Activated CD8-positive, alpha-beta memory T cell treated with anti-CD3 and anti-CD28 coated beads for 48 hours (primary cell): ENCODE data around the gene SLC35F1.

ENCODE experiments used
- DNase-seq, 3 experiments: peaks; one replicate each; pipeline ENCODE4 v3.0.0-alpha.2; 2020; ENCODE audit warnings: low read depth in 2 of 3, low spot score in 2 of 3

Gene SLC35F1

DNA sequence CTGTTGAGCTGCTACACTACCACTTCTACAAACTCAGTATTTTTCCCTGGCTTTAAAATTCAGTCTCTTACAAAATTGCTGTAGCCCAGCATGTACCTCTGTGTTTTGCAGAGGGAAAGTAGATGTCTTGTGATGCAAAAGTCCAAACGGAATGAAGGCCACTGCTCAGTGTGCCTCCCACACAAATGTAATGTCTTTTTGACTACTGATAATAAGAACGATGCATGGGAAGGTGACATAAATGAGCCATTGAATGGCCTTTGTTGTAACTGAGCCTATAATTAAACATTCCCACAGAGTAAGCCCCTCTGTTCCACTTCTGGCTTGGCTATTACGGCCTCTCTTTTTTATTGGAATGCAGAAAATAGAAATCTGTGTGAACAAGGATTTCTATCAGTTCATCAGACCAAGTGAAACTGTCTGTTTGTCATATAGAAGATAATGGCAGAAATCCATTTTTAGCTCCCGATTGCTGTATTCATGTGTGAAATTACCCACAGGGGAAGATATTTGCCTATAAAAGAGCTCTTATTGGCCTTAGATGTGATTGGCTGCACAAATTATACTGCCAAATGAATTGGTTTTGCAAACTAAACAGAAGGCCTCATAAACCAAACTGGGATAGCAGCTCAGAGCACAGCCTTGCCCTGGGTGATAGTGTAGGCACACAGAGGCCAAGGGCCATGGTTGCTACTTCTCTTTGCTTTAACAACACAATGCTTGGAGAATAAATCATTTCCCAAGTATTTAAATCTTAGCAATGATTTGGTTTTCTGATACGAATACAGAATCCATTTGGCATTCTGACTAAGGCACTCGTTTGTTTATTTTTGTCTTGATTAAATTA lies 399.6 kb downstream of the SLC35F1 start:
- no peak for DNase-seq

GRCh38 chr6:118307581-118307980 lies 400.5 kb downstream of the SLC35F1 start:
- no peak for DNase-seq

GRCh38 chr6:118309337-118310093 lies 402.5 kb downstream of the SLC35F1 start:
- no peak for DNase-seq

DNA sequence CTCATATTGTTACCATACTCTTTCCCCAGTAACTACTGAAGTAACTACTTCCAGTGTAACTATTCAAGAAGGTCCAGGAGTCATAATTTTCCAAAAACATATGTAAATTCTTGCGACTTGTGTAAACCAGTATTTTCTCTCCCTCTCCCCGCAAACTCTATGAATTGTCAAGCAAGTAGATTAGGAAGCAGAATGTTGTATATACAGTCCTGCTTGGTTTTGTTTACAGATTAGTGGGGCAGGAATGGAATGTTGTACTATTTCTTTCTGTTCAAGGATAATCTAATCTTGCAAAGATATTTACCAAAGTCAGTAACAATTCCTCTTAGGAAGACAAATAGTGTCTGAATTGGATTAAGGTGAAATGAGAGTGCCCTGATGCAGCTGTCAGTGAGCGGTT lies 406.1 kb downstream of the SLC35F1 start:
- DNase-seq = no peak

DNA sequence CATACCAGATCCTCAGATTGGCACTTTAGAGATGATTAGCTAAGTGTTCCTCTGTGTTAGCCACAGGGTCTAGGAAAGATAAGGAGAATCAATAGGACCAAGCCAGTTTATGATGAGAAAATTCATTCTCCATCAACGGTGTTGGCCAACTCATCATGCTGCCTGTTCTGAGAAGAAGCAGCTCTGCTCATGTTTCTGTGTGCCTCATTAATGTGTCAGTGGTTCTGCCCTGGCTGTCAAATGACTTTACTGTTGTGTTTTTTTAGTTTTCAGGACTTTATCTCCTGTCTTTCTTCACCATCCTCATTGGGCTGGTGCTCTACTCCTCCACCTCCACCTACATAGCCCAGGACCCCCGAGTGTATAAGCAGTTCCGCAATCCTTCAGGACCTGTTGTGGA lies 406.7 kb downstream of the SLC35F1 start:
- no peak for DNase-seq

GRCh38 chr6:118316796-118317384 lies 409.8 kb downstream of the SLC35F1 start:
- no peak for DNase-seq

GRCh38 chr6:118317581-118318563 lies 410.8 kb downstream of the SLC35F1 start:
- DNase-seq = no peak

DNA sequence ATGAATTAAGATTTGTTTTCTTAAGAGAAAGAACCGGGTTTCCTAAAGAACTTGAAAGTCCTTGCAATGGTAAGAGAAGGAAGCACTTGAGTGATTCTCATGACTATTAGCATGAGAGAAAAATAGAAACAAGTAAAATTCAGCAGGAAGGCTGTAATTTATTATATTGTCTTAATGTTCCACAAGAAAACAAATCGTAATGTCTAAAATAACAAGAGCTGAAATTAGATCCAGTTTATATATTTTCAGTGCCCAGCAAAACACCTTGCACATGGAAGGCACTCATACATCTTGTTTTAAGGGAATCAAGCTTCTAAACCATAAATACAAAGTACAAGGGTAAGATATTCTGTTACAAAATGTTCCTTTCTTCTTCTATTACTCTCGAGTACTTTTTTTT lies 411.6 kb downstream of the SLC35F1 start:
- DNase-seq = no peak

DNA sequence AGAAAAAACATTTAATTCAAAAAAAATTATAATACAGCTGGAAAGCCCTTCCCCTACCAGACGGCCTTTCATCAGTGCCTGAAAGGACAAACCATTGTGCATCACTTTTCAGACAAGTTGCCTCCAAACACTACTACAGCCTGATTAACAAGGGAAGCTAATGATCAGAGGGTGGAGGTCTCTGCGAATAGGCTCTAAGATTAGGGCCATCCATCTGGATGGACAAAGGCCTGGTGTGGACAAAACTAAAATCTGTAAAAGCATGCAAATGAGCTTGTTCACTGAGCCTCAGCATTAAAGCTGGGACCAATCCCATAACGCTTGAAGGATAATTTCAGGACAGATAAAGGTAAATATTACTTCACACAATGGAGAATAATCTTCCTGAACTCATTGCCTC lies 412.4 kb downstream of the SLC35F1 start:
- DNase-seq = no peak

DNA sequence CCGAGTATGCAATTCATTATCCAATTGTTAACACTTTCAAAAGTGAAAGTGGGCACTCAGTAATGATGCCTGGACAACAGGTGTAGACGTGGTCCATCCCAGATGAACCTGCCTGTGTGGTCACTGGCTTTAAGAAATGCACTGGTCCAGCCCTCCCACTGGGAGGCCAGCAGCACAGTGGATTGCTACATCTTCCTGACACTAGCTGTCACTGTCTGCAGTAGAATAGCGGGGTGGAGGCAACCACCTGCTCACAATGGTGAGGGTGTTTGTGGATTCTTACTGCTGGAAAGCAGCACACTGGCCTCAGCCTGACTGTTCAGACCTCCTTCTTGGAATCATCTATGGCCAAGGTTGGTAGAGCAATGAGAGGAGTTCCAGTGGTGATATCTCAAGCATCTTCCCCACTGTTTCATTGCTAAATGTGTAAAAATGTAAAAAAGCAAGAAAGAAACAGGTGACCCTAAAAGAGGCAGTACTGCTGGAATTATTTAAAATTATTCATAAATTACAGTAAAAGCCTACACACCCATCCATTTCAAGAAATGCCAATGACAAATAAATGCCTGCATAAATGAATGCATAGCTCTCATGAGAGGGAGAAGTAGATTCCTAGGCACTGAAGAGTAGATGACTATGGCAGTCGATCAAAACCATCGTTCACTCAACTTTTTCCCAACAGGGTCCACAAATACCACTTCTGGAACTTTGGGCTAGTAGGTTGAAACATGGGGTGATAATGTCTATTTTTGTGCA lies 413.0 kb downstream of the SLC35F1 start:
- DNase-seq = no peak

DNA sequence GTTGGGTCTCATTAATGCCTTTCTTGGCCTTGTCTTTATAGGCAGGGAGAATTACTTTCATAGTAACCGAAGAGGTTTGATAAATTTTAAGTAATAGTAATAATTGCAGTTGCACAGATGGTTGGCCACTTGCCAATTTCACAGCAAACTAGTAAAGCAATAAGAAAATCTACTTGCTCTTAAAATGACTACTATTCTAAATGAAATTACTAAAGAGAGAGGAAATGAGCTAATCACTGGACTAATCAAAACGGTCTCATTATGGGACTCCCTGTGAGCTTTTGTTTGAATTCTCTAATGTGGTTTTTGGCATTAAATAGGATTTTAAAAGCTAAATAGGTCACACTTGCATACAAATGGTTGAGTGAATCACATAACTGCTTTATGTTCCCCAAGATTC lies 413.6 kb downstream of the SLC35F1 start:
- no peak for DNase-seq

DNA sequence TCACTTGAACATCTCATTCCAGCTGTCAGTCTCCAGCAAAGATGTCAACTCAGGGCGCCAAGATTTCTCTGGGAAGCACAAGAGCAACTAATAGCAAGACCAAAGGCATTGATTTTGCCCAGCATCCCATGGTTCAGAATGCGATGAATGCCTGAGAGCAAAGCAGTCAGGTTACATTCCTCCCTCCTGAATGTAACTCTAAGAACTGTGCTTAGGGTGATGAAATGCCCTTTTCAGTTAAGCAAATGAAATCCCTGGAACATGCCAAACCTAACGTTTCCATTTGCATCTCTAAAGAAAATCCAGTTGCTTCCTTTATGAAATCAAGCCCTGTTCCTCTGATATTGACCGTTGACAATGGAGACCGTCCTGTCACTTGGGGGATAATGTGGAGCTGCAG lies 417.1 kb downstream of the SLC35F1 start:
- no peak for DNase-seq

DNA sequence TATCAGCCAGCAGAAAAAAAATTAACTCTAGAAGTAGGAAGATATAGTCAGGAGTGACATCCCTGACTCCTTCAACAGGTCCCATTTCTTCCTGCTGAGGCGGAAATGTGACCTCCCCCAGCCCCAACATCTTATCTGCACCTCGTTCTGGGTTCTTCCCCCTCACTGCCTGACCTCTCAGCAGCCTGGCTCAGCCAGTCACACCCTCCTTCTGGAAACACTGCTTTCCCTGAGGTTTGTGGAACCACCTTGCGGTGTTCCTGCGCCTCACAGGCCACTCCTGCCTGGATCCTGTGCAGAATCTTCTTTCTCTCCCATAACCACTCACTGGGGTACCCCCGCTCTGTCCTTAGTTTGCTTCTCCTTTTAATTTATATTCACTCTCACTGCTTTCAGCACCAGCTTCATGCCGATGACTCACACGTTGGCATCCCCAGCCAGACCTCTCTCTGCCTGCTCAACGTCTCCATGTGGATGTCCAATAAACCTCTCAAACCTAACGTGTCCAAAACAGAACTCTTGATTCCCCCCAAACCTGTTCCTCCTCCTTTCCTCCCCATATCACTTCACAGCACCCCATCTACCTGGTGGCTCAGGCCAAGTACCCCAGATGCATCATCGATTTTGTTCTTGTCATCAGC lies 418.3 kb downstream of the SLC35F1 start:
- DNase-seq = no peak

DNA sequence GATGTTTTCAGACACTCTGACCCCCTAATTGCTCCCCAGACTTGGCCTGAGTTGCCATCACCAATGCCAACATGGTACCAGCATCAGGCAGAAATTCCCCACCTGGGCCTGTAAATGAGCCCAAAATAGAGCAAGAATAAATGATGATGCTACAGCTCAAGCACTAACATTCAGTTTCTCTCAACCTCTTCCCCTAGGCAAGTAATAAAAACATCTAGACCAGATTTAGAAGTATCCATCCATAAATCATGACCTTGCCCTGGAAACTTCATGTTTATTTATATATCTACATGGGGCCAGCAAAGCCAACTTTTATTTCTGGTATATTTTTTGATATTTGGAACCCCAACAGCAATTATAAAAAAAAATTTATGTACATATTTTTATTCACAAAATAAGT lies 419.6 kb downstream of the SLC35F1 start:
- no peak for DNase-seq

- DNase-seq = no peak
Observed at GRCh38 chr6:118327237-118327636, 420.2 kb downstream of the SLC35F1 start.

- no peak for DNase-seq
Observed at GRCh38 chr6:118333772-118334171, 426.7 kb downstream of the SLC35F1 start.

DNA sequence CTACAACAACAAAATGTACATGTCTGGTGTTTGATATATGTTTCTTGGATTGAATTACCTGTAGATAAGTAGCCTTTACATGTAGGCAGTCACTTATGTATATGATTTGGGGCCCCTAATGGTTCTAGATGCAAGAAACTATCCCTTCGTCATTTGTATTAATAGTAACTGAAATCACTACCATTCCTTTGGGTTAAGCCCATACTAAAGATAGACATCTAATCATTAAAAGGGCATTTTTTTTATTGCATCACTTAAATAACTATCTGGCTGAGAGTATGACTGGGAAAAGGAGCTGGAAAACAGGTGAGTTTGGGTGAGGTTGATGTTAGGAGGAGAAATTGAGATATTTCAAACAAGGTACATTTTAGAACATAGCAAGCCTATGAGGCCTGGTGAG lies 427.6 kb downstream of the SLC35F1 start:
- no peak for DNase-seq

GRCh38 chr6:118335325-118335816 lies 428.3 kb downstream of the SLC35F1 start:
- DNase-seq = no peak

GRCh38 chr6:118344014-118344670 lies 437.1 kb downstream of the SLC35F1 start:
- DNase-seq = no peak
